HepG2 (cell line): Measurements from ENCODE around the gene ZNF813. TPM values are rescaled to one million over a fixed set of nuclear protein-coding genes. Genes with fewer than 3 reads are reported as not detected.

Source experiments
- HNF4G ChIP-seq, 2 experiments: sonication (generic) in 1 of 2; formaldehyde crosslinking in 1 of 2; IDR thresholded peaks; 2 replicates each; pipeline versions ENCODE4 v1.4.0 to v1.6.1; 2011 to 2020; ENCODE audit warnings: borderline replicate concordance in 2 of 2, low read depth in 2 of 2, mild to moderate bottlenecking in 2 of 2, low read length in 1 of 2, missing genetic modification reagents in 1 of 2, moderate library complexity in 1 of 2
- KAT8 ChIP-seq: IDR thresholded peaks from 2 replicates; pipeline ENCODE4 v1.6.1; 2016; ENCODE audit warnings: missing genetic modification reagents, missing compliant biosample characterization
- MED1 ChIP-seq: sonication (generic); formaldehyde crosslinking; IDR thresholded peaks from 2 replicates; pipeline ENCODE4 v1.4.0; 2020; ENCODE audit warnings: missing genetic modification reagents
- MNT ChIP-seq: fragments of 450-650 bp; IDR thresholded peaks from 2 replicates; pipeline ENCODE4 v1.6.1; 2016
- PATZ1 ChIP-seq: sonication (generic); formaldehyde crosslinking; IDR thresholded peaks from 2 replicates; pipeline ENCODE4 v1.4.0; 2020; ENCODE audit warnings: missing genetic modification reagents
- PAXIP1 ChIP-seq: sonication (generic); formaldehyde crosslinking; conservative IDR thresholded peaks from 2 replicates; pipeline ENCODE4 v1.4.0; 2020; ENCODE audit warnings: mild to moderate bottlenecking, missing genetic modification reagents, moderate library complexity
- PHF20 ChIP-seq: sonication (generic); formaldehyde crosslinking; IDR thresholded peaks from 2 replicates; pipeline ENCODE4 v1.5.0; 2020; ENCODE audit warnings: mild to moderate bottlenecking, missing genetic modification reagents
- SALL1 ChIP-seq: sonication (generic); formaldehyde crosslinking; IDR thresholded peaks from 2 replicates; pipeline ENCODE4 v1.8.0; 2022; ENCODE audit warnings: mild to moderate bottlenecking, missing genetic modification reagents
- SAP130 ChIP-seq: IDR thresholded peaks from 2 replicates; pipeline ENCODE4 v1.6.1; 2016; ENCODE audit warnings: low read depth
- SMARCE1 ChIP-seq: fragments of 450-650 bp; IDR thresholded peaks from 2 replicates; pipeline ENCODE4 v1.6.1; 2017; ENCODE audit warnings: borderline replicate concordance
- SOX5 ChIP-seq: IDR thresholded peaks from 2 replicates; pipeline ENCODE4 v1.6.1; 2016; ENCODE audit warnings: borderline replicate concordance
- SOX6 ChIP-seq, 2 experiments: fragments of 450-650 bp in 1 of 2; sonication (generic) in 1 of 2; formaldehyde crosslinking in 1 of 2; IDR thresholded peaks; 2 replicates each; pipeline versions ENCODE4 v1.4.0 to v1.6.1; 2017 to 2020; ENCODE audit warnings: antibody characterized with exemption in 1 of 2, mild to moderate bottlenecking in 1 of 2, missing genetic modification reagents in 1 of 2
- SP4 ChIP-seq: sonication (generic); formaldehyde crosslinking; IDR thresholded peaks from 2 replicates; pipeline ENCODE4 v1.8.1; 2023; ENCODE audit warnings: mild to moderate bottlenecking, missing genetic modification reagents
- THAP11 ChIP-seq: IDR thresholded peaks from 2 replicates; pipeline ENCODE4 v1.6.1; 2016; ENCODE audit warnings: missing biosample characterization, missing genetic modification reagents
- ZMYM3 ChIP-seq: sonication (generic); formaldehyde crosslinking; IDR thresholded peaks from 2 replicates; pipeline ENCODE4 v1.5.1; 2020; ENCODE audit warnings: mild to moderate bottlenecking, missing genetic modification reagents
- ZNF263 ChIP-seq: sonication (generic); formaldehyde crosslinking; IDR thresholded peaks from 2 replicates; pipeline ENCODE4 v1.4.0; 2020; ENCODE audit warnings: missing genetic modification reagents
- ZNF550 ChIP-seq: sonication (generic); formaldehyde crosslinking; IDR thresholded peaks from 2 replicates; pipeline ENCODE4 v1.4.0; 2020; ENCODE audit warnings: mild to moderate bottlenecking, missing genetic modification reagents, borderline replicate concordance
- ZNF687 ChIP-seq: sonication (generic); formaldehyde crosslinking; IDR thresholded peaks from 2 replicates; pipeline ENCODE4 v1.5.1; 2020; ENCODE audit warnings: mild to moderate bottlenecking, missing genetic modification reagents, moderate library complexity
- polyA plus RNA-seq, 8 experiments: library from polyadenylated mRNA; depleted of rRNA in 3 of 8; stranded (reverse) in 7 of 8; unstranded in 1 of 8; fragments of >200 nt; fragmentation: Illumina TruSeq in 4 of 8; extraction: Trizol in 4 of 8; gene quantifications; 2 replicates each; pipeline versions ENCODE4 v1.2.1 to v1.2.3, GENCODE V29; 2011 to 2016; ENCODE audit warnings: low read depth in 4 of 8, missing spikeins in 1 of 8, mixed read lengths in 1 of 8; ENCODE audit not compliant: insufficient read depth in 1 of 8
- total RNA-seq, 5 experiments: library from RNA; depleted of rRNA; stranded (reverse); fragments of >200 nt; fragmentation: Illumina TruSeq; extraction: Trizol; gene quantifications; 2 replicates each; pipeline ENCODE4 v1.2.3, GENCODE V29; 2016; ENCODE audit warnings: low read depth in 1 of 5

Gene ZNF813
- total and polyA plus RNA-seq, 2 of the 13 experiments (the other 11 are each of a cell fraction or from before 2014, with no cell fraction given), result 2.1 to 8.9 TPM

- no peak for TF ChIP-seq PHF20 (CRISPR knock-in tag)
- no peak for TF ChIP-seq SOX6 (IDR thresholded peaks at IDR 0.05)
- TF ChIP-seq SOX6 (CRISPR knock-in tag; IDR thresholded peaks at IDR 0.05), result peak; percentile 35
- peak; percentile 80 for TF ChIP-seq ZNF263 (CRISPR knock-in tag)
- peak; percentile 14; the same call in 1 of the 2 replicates for TF ChIP-seq SOX5
- peak; percentile 76 for TF ChIP-seq ZNF687 (CRISPR knock-in tag)
- TF ChIP-seq SP4 (CRISPR knock-in tag), result 0 out of 2 replicates have a peak, but pooled peaks have one; percentile 35
- no peak for TF ChIP-seq KAT8
- TF ChIP-seq PAXIP1 (CRISPR knock-in tag), result 0 out of 2 replicates have a peak, but pooled peaks have one; percentile 21
- peak; percentile 13; the same call in 1 of the 2 replicates for TF ChIP-seq MED1 (CRISPR knock-in tag)
- peak; percentile 68 for TF ChIP-seq SALL1 (CRISPR knock-in tag)
- peak; percentile 35; the same call in 1 of the 2 replicates for TF ChIP-seq SAP130
- no peak for TF ChIP-seq ZNF550
- no peak for TF ChIP-seq MNT
- no peak for TF ChIP-seq ZMYM3 (CRISPR knock-in tag)
- no peak for TF ChIP-seq SMARCE1
- no peak for TF ChIP-seq HNF4G (IDR thresholded peaks at IDR 0.05; ENCODE audit: borderline replicate concordance, low read depth, low read length)
- TF ChIP-seq HNF4G (CRISPR knock-in tag; IDR thresholded peaks at IDR 0.05; ENCODE audit: borderline replicate concordance, low read depth), result no peak
- peak; percentile 38; the same call in 1 of the 2 replicates for TF ChIP-seq THAP11 (CRISPR knock-in tag)
- TF ChIP-seq PATZ1 (CRISPR knock-in tag), result 0 out of 2 replicates have a peak, but pooled peaks have one; percentile 13
- TF ChIP-seq, all 625 proteins: peak for 27
These were observed 44.4 kb downstream of the ZNF813 start (continued) for GRCh38 chr19:53511933-53512374.
